ENCODE data around the gene PERP.

DNA sequence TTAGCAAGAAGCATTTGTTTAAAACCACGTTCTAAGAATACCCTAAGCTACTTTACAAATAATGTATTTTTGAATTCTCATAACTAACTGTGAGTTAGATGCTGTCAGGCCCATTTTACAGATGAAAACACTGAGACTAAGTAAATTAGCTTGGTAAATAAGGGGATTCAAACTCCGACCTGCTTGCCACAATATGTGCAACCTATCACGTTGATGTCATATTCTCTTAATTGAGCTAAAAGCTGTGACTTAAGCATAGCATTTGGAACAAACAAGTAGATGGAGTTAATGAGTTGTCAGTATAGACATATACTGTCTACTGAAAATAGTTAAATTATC is 9.4 kb upstream of the PERP start:
- TF ChIP-seq POLR2A (IDR thresholded peaks at IDR 0.05; ENCODE audit: low read depth, low read length) (no peak), BHLHE40 (IDR thresholded peaks at IDR 0.05; ENCODE audit: low read depth, low read length) (no peak), CEBPB (IDR thresholded peaks at IDR 0.05; ENCODE audit: low read depth, low read length) (no peak), RAD21 (IDR thresholded peaks at IDR 0.05; ENCODE audit: low read length) (no peak), MAZ (IDR thresholded peaks at IDR 0.05; ENCODE audit: borderline replicate concordance, low read depth, low read length) (no peak), MXI1 (IDR thresholded peaks at IDR 0.05; ENCODE audit: borderline replicate concordance, low read depth, low read length) (no peak), NFE2L2 (IDR thresholded peaks at IDR 0.05; ENCODE audit: low read depth, low read length) (no peak)
- TF ChIP-seq, protein P1, sequence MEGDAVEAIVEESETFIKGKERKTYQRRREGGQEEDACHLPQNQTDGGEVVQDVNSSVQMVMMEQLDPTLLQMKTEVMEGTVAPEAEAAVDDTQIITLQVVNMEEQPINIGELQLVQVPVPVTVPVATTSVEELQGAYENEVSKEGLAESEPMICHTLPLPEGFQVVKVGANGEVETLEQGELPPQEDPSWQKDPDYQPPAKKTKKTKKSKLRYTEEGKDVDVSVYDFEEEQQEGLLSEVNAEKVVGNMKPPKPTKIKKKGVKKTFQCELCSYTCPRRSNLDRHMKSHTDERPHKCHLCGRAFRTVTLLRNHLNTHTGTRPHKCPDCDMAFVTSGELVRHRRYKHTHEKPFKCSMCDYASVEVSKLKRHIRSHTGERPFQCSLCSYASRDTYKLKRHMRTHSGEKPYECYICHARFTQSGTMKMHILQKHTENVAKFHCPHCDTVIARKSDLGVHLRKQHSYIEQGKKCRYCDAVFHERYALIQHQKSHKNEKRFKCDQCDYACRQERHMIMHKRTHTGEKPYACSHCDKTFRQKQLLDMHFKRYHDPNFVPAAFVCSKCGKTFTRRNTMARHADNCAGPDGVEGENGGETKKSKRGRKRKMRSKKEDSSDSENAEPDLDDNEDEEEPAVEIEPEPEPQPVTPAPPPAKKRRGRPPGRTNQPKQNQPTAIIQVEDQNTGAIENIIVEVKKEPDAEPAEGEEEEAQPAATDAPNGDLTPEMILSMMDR (conservative IDR thresholded peaks at IDR 0.05; ENCODE audit: low read depth, low read length): no peak
- TF ChIP-seq, protein P2, sequence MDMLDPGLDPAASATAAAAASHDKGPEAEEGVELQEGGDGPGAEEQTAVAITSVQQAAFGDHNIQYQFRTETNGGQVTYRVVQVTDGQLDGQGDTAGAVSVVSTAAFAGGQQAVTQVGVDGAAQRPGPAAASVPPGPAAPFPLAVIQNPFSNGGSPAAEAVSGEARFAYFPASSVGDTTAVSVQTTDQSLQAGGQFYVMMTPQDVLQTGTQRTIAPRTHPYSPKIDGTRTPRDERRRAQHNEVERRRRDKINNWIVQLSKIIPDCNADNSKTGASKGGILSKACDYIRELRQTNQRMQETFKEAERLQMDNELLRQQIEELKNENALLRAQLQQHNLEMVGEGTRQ (IDR thresholded peaks at IDR 0.05; ENCODE audit: low read depth, low read length): no peak
